ENCODE data around the gene RUNX2.

- TF ChIP-seq CTCF (IDR thresholded peaks at IDR 0.05; ENCODE audit: poor library complexity), result no peak
- no peak for TF ChIP-seq EZH2 (IDR thresholded peaks at IDR 0.05; ENCODE audit: borderline replicate concordance)
- no peak for TF ChIP-seq EZH2phosphoT487 (IDR thresholded peaks at IDR 0.05; ENCODE audit: low read depth, severe bottlenecking, unreplicated experiment)
These were observed 70.1 kb downstream of the RUNX2 start for GRCh38 chr6:45398075-45398813.

Data from hepatocyte (in vitro differentiated cells).